GF-D8 (cell line): ENCODE measurements around the gene ARMC9.

Source experiments
- DNase-seq: peaks from one replicate; lab custom pipeline; 2025; lab: John Stamatoyannopoulos, UW

The ARMC9 gene

DNA sequence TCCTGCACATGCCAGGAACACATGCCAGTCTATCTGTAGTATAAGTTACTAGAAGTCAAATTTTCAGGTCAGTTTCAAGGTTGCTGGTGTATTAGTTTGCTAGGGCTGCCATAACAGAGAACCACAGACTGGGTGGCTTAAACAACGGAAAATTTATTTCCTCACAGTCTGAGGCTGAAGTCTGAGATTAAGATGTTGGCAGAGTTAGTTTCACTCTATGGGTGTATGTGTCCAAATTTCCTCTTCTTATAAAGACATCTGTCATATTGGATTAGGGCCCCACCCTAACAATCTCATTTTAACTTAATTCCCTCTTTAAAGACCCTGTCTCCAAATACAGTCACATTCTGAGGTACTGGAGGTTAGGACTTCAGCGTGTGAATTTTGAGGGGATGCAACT lies 223.6 kb downstream of the ARMC9 start:
- DNase-seq: no peak

DNA sequence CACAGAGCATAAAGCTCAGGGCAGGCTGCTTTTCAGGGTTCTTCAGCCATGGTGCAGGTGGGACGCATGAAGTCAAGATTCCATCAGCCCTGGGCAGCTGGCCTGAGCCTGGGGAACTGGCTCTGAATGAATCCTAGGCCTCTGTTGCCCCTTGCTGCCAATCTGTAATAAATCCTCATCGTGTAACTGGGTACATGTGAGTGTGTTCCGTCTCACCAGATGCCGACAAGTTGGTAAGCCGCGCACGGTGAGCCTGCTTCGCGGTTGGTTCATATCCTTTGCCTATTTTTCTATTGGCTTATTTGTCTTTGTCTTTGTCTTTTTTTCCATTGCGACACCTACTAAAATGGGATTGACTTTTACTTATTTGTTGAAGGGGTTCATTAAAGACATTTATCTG lies 224.7 kb downstream of the ARMC9 start:
- no peak for DNase-seq
